Smooth muscle cell (in vitro differentiated cells): ENCODE results near the gene CCSER1. TPM values are rescaled to one million over a fixed set of nuclear protein-coding genes. Genes with fewer than 3 reads are reported as not detected.
A peak's percentile ranks its signal among the peaks of the same experiment; 100 is the strongest.

Source experiments
- DNase-seq: peaks from one replicate; lab custom pipeline; 2025; ENCODE audit not compliant: unreplicated experiment; lab: John Stamatoyannopoulos, UW
- H2AFZ ChIP-seq: fragments of 200-600 bp; sonication (generic); 2 replicates; pipeline ENCODE4 v1.6.0; 2016; ENCODE audit warnings: antibody characterized with exemption, low read depth, mild to moderate bottlenecking
- H3F3A ChIP-seq: fragments of 200-600 bp; sonication (generic); 2 replicates; pipeline ENCODE4 v1.6.0; 2017; ENCODE audit warnings: antibody characterized with exemption, low read depth
- H3K27ac ChIP-seq: fragments of 200-600 bp; sonication (generic); 2 replicates; pipeline ENCODE4 v1.5.1; 2016; ENCODE audit warnings: low read depth, mild to moderate bottlenecking
- H3K27me3 ChIP-seq: fragments of 200-600 bp; sonication (generic); 2 replicates; pipeline ENCODE4 v1.6.1; 2016; ENCODE audit warnings: low read depth, mild to moderate bottlenecking
- H3K36me3 ChIP-seq: fragments of 200-600 bp; sonication (generic); 2 replicates; pipeline ENCODE4 v1.5.1; 2016; ENCODE audit warnings: low read depth
- H3K4me1 ChIP-seq: fragments of 200-600 bp; sonication (generic); 2 replicates; pipeline ENCODE4 v1.5.1; 2016; ENCODE audit warnings: low read depth
- H3K4me2 ChIP-seq: fragments of 200-600 bp; sonication (generic); 2 replicates; pipeline ENCODE4 v1.6.0; 2016; ENCODE audit warnings: mild to moderate bottlenecking
- H3K4me3 ChIP-seq: fragments of 200-600 bp; sonication (generic); 2 replicates; pipeline ENCODE4 v1.5.1; 2016; ENCODE audit warnings: mild to moderate bottlenecking
- H3K79me2 ChIP-seq: fragments of 200-600 bp; sonication (generic); 2 replicates; pipeline ENCODE4 v1.6.0; 2016; ENCODE audit warnings: low read depth, mild to moderate bottlenecking
- H3K9ac ChIP-seq: fragments of 200-600 bp; sonication (generic); 2 replicates; pipeline ENCODE4 v1.6.0; 2016; ENCODE audit warnings: low read depth
- H3K9me3 ChIP-seq: fragments of 200-600 bp; sonication (generic); replicated peaks from 2 replicates; pipeline ENCODE4 v1.5.1; 2016; ENCODE audit warnings: low read depth
- H4K20me1 ChIP-seq: fragments of 200-600 bp; sonication (generic); 2 replicates; pipeline ENCODE4 v1.6.0; 2016; ENCODE audit warnings: low read depth
- WGBS: methylation state at CpG from one replicate; pipeline ENCODE4 v1.1.7; 2016; ENCODE audit warnings: low lambda C conversion rate; 5-methylcytosine and 5-hydroxymethylcytosine counted together
- polyA plus RNA-seq: library from polyadenylated mRNA; unstranded; fragments of >200 nt; fragmentation: Nextera tagmentation; extraction: Ambion mirVana; gene quantifications from 2 replicates; pipeline ENCODE4 v1.2.1, GENCODE V29; 2016
- total RNA-seq: library from RNA; depleted of rRNA; stranded (reverse); fragments of >200 nt; gene quantifications from 2 replicates; pipeline ENCODE4 v1.2.3, GENCODE V29; 2014
- TF ChIP-seq, protein P1 (sequence below): fragments of 200-600 bp; sonication (generic); IDR thresholded peaks from 2 replicates; pipeline ENCODE4 v1.5.1; 2017; ENCODE audit warnings: borderline replicate concordance, mild to moderate bottlenecking, antibody characterized with exemption; ENCODE audit not compliant: insufficient read depth, poor library complexity, severe bottlenecking

The CCSER1 gene
- total and polyA plus RNA-seq, 2 experiments from 2014 or later: 0.76 TPM; not detected in 1

- no peak overlapping the region for H3K4me2 ChIP-seq
- no peaks in the 10 kb centered on the region for H3K4me1 ChIP-seq
- no peaks in the 10 kb centered on the region for H3K79me2 ChIP-seq
- TF ChIP-seq, protein P1, sequence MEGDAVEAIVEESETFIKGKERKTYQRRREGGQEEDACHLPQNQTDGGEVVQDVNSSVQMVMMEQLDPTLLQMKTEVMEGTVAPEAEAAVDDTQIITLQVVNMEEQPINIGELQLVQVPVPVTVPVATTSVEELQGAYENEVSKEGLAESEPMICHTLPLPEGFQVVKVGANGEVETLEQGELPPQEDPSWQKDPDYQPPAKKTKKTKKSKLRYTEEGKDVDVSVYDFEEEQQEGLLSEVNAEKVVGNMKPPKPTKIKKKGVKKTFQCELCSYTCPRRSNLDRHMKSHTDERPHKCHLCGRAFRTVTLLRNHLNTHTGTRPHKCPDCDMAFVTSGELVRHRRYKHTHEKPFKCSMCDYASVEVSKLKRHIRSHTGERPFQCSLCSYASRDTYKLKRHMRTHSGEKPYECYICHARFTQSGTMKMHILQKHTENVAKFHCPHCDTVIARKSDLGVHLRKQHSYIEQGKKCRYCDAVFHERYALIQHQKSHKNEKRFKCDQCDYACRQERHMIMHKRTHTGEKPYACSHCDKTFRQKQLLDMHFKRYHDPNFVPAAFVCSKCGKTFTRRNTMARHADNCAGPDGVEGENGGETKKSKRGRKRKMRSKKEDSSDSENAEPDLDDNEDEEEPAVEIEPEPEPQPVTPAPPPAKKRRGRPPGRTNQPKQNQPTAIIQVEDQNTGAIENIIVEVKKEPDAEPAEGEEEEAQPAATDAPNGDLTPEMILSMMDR: no peak
- H3K27me3 ChIP-seq: no peaks in the 10 kb centered on the region
- H2AFZ ChIP-seq: no peak overlapping the region
- DNase-seq: no peak
- no peaks in the 10 kb centered on the region for H4K20me1 ChIP-seq
- H3K27ac ChIP-seq: no peak overlapping the region
- 83% methylated on average over 2 of the region's 2 CpGs for WGBS
- no peaks in the 10 kb centered on the region for H3K36me3 ChIP-seq
- no peak overlapping the region for H3K9ac ChIP-seq
- H3K9me3 ChIP-seq: no peaks in the 10 kb centered on the region
- no peaks in the 10 kb centered on the region for H3F3A ChIP-seq
- no peak overlapping the region for H3K4me3 ChIP-seq
These were observed 417.4 kb downstream of the CCSER1 start for GRCh38 chr4:90544532-90545045.

DNA sequence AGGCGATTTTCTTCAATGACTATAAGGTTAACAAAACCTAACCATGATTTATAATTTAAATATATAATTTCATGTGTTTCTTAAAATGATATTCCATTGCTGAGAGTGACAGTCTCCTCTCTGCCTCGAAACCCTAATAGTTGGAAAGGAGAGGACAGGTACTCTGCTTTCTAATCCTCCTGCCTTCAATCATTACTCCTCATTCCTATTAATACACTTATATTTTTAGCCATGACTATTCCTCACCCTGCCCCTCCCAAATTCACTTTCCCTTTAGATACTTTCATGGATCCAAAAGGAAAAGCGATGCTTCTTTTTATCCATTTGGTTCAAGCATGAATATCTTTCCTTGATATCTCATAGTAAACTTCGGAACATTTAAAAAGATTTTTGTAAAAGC lies 418.2 kb downstream of the CCSER1 start:
- no peaks in the 10 kb centered on the region for H3K36me3 ChIP-seq
- DNase-seq: no peak

GRCh38 chr4:90546114-90546513 lies 418.9 kb downstream of the CCSER1 start:
- TF ChIP-seq, protein P1: no peak
- no peaks in the 10 kb centered on the region for H3F3A ChIP-seq
- DNase-seq: no peak
- WGBS: 72% methylated on average over 1 of the region's 1 CpG
- no peak overlapping the region for H3K4me3 ChIP-seq
- no peaks in the 10 kb centered on the region for H3K27me3 ChIP-seq
- H3K9me3 ChIP-seq: no peaks in the 10 kb centered on the region
- H3K9ac ChIP-seq: no peak overlapping the region
- no peaks in the 10 kb centered on the region for H3K4me1 ChIP-seq
- no peak overlapping the region for H3K27ac ChIP-seq
- no peaks in the 10 kb centered on the region for H3K36me3 ChIP-seq
- H4K20me1 ChIP-seq: no peaks in the 10 kb centered on the region
- H3K4me2 ChIP-seq: no peak overlapping the region
- H3K79me2 ChIP-seq: no peaks in the 10 kb centered on the region
- peak overlapping the region; percentile 45 for H2AFZ ChIP-seq

More for the DNA sequence above, 418.2 kb downstream of the CCSER1 start:
- Histone ChIP-seq H3K9ac (no peak overlapping the region), H2AFZ (no peak overlapping the region), H3K79me2 (no peaks in the 10 kb centered on the region), H3K4me1 (no peaks in the 10 kb centered on the region), H3K27me3 (no peaks in the 10 kb centered on the region), H3K9me3 (no peaks in the 10 kb centered on the region), H3K4me2 (no peak overlapping the region), H3F3A (no peaks in the 10 kb centered on the region), H3K27ac (no peak overlapping the region), H3K4me3 (no peak overlapping the region), H4K20me1 (no peaks in the 10 kb centered on the region)
- TF ChIP-seq, protein P1: no peak
- 94% methylated on average over 4 of the region's 4 CpGs for WGBS

DNA sequence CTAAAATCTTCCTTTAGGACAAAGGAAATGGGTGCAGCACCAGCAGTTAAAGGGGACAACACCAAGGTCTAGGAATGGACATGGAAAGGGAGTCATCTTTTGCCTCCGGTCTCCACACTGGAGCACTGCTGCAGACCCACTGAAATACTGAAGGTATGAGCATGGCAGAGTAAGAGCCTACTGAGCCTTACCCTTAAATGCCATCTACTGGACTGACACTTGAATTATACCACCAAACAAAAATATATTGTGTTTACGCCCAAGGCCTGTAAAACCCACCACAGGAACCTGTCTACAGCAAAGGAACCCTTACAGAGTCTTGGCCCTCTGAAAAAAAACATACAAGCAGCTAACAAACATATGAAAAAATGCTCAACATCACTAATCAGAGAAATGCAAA lies 443.4 kb downstream of the CCSER1 start:
- Histone ChIP-seq H3K4me2 (no peak overlapping the region), H3K9ac (no peak overlapping the region), H2AFZ (no peak overlapping the region), H3F3A (no peaks in the 10 kb centered on the region), H3K4me1 (no peaks in the 10 kb centered on the region), H4K20me1 (no peaks in the 10 kb centered on the region), H3K27me3 (no peaks in the 10 kb centered on the region), H3K27ac (no peak overlapping the region), H3K79me2 (no peaks in the 10 kb centered on the region), H3K4me3 (no peak overlapping the region), H3K9me3 (no peaks in the 10 kb centered on the region), H3K36me3 (no peaks in the 10 kb centered on the region)
- DNase-seq: no peak
- TF ChIP-seq, protein P1: no peak
- WGBS: 100% methylated on average over 2 of the region's 2 CpGs
